GM12878 (cell line): ENCODE data around the gene SMARCAL1. TPM values are rescaled to one million over a fixed set of nuclear protein-coding genes. Genes with fewer than 3 reads are reported as not detected.

Experiments
- ATAC-seq: fragments of 200-7000 bp; cut with Tn5 transposase; 3 replicates; pipeline ENCODE4 v1.9.1; 2020; ENCODE audit warnings: mild to moderate bottlenecking, moderate library complexity
- BruUV-seq: library from RNA; stranded (reverse); fragments of 400-500 nt; replicated peaks from 2 replicates; lab custom pipeline; 2021; lab: Mats Ljungman, UMichigan
- CTCF ChIA-PET: fragments of 300-600 bp; sonication (Branson Sonifier 250); formaldehyde crosslinking; extraction: SDS; loops from one replicate; lab custom pipeline; 2021; ENCODE audit warnings: inconsistent platforms; lab: Yijun Ruan, JAX
- POLR2A ChIA-PET: fragments of 350-600 bp; formaldehyde crosslinking; extraction: SDS; loops from one replicate; lab custom pipeline; 2021; ENCODE audit warnings: inconsistent platforms; lab: Charles Lee
- RAD21 ChIA-PET: fragments of 300-600 bp; sonication (Branson Sonifier 250); formaldehyde crosslinking; loops from one replicate; lab custom pipeline; 2023; ENCODE audit warnings: antibody characterized with exemption; ENCODE audit not compliant: unreplicated experiment; lab: Charles Lee
- SMC1A ChIA-PET: fragments of 300-600 bp; sonication (Branson Sonifier 250); formaldehyde crosslinking; loops from one replicate; lab custom pipeline; 2023; ENCODE audit not compliant: unreplicated experiment, uncharacterized antibody; lab: Charles Lee
- DNase-seq: peaks from one replicate; pipeline ENCODE4 v3.0.0-alpha.2; 2011; ENCODE audit warnings: low read depth, low spot score
- FAIRE-seq: peaks from 3 replicates; lab custom pipeline; 2011; peaks lifted over from hg19 to GRCh38; lab: Jason Lieb, UNC
- H2AFZ ChIP-seq: 2 replicates; pipeline ENCODE4 v1.6.0; 2011; ENCODE audit warnings: low read depth, low read length, control low read depth; ENCODE audit not compliant: control insufficient read depth
- H3K27ac ChIP-seq: 2 replicates; pipeline ENCODE4 v1.5.1; 2011; ENCODE audit warnings: control low read depth; ENCODE audit not compliant: control insufficient read depth, insufficient read depth
- H3K27me3 ChIP-seq, 2 experiments: replicated peaks in 1 of 2; 2 replicates each; pipeline versions ENCODE4 v1.6.0 to v1.6.1; 2011; ENCODE audit warnings: low read length in 1 of 2; ENCODE audit not compliant: control insufficient read depth in 2 of 2, insufficient read depth in 2 of 2
- H3K36me3 ChIP-seq, 2 experiments: 2 replicates each; pipeline ENCODE4 v1.5.1; 2011; ENCODE audit warnings: low read length in 1 of 2; ENCODE audit not compliant: control insufficient read depth in 2 of 2, insufficient read depth in 2 of 2
- H3K4me1 ChIP-seq: 2 replicates; pipeline ENCODE4 v1.6.1; 2011; ENCODE audit warnings: mild to moderate bottlenecking, low read length, moderate library complexity, mixed read lengths; ENCODE audit not compliant: control insufficient read depth, insufficient read depth
- H3K4me2 ChIP-seq: 2 replicates; pipeline ENCODE4 v1.6.0; 2011; ENCODE audit warnings: control low read depth; ENCODE audit not compliant: control insufficient read depth, insufficient read depth
- H3K4me3 ChIP-seq: fragments of 200-600 bp; sonication (generic); 2 replicates; pipeline ENCODE4 v1.5.1; 2016
- H3K79me2 ChIP-seq: 2 replicates; pipeline ENCODE4 v1.6.0; 2011; ENCODE audit warnings: low read length; ENCODE audit not compliant: control insufficient read depth, insufficient read depth
- H3K9ac ChIP-seq: 2 replicates; pipeline ENCODE4 v1.8.0; 2011; ENCODE audit warnings: low read length, control low read depth, mixed read lengths; ENCODE audit not compliant: control insufficient read depth, insufficient read depth
- H3K9me3 ChIP-seq: replicated peaks from 3 replicates; pipeline ENCODE4 v1.5.1; 2011; ENCODE audit warnings: mild to moderate bottlenecking, low read length; ENCODE audit not compliant: control insufficient read depth, insufficient read depth
- H4K20me1 ChIP-seq: 2 replicates; pipeline ENCODE4 v1.6.0; 2011; ENCODE audit not compliant: control insufficient read depth, insufficient read depth
- BACH1 ChIP-seq: fragments of 450-650 bp; IDR thresholded peaks from 2 replicates; pipeline ENCODE4 v1.6.1; 2017; ENCODE audit warnings: mild to moderate bottlenecking, borderline replicate concordance
- BRCA1 ChIP-seq: IDR thresholded peaks from 2 replicates; pipeline ENCODE4 v1.6.1; 2011; ENCODE audit warnings: low read depth, low read length, improper control_type of control experiment
- EP300 ChIP-seq, 2 experiments: fragments of 150-350 bp in 1 of 2; IDR thresholded peaks; 2 replicates each; pipeline ENCODE4 v1.6.1; 2011 to 2012; ENCODE audit warnings: low read depth in 2 of 2, low read length in 2 of 2, borderline replicate concordance in 1 of 2, improper control_type of control experiment in 1 of 2, inconsistent platforms in 1 of 2; ENCODE audit not compliant: control insufficient read depth in 1 of 2
- IKZF2 ChIP-seq, 2 experiments: fragments of 450-650 bp; IDR thresholded peaks; 2 replicates each; pipeline ENCODE4 v1.6.1; 2017; ENCODE audit warnings: mild to moderate bottlenecking in 2 of 2, moderate library complexity in 2 of 2
- NR2C2 ChIP-seq: IDR thresholded peaks from 2 replicates; pipeline ENCODE4 v1.6.1; 2011; ENCODE audit warnings: borderline replicate concordance, low read depth; ENCODE audit not compliant: control insufficient read depth, insufficient read length
- NR2F1 ChIP-seq: fragments of 450-650 bp; conservative IDR thresholded peaks from 2 replicates; pipeline ENCODE4 v1.6.1; 2017; ENCODE audit warnings: mild to moderate bottlenecking
- PBX3 ChIP-seq: IDR thresholded peaks from 2 replicates; pipeline ENCODE4 v1.6.1; 2011; ENCODE audit warnings: mild to moderate bottlenecking, low read depth, low read length, moderate library complexity; ENCODE audit not compliant: insufficient replicate concordance
- PML ChIP-seq: IDR thresholded peaks from 2 replicates; pipeline ENCODE4 v1.6.1; 2012; ENCODE audit warnings: low read length, inconsistent platforms
- SIN3A ChIP-seq: IDR thresholded peaks from 2 replicates; pipeline ENCODE4 v1.6.1; 2012; ENCODE audit warnings: low read depth, low read length, improper control_type of control experiment
- SMARCA5 ChIP-seq: fragments of 450-650 bp; IDR thresholded peaks from 2 replicates; pipeline ENCODE4 v1.6.1; 2017; ENCODE audit warnings: mild to moderate bottlenecking
- SREBF2 ChIP-seq: IDR thresholded peaks from 2 replicates; pipeline ENCODE4 v1.6.1; 2012; ENCODE audit warnings: mild to moderate bottlenecking, low read length
- STAT1 ChIP-seq: fragments of 450-650 bp; conservative IDR thresholded peaks from 2 replicates; pipeline ENCODE4 v1.6.1; 2014; ENCODE audit warnings: antibody characterized with exemption, mild to moderate bottlenecking
- WGBS: methylation state at CpG from one replicate; pipeline ENCODE4 v1.1.6; 2016; ENCODE audit warnings: low lambda C conversion rate; ENCODE audit not compliant: insufficient replicate concordance, insufficient coverage; ENCODE audit errors: missing lambda C conversion rate; 5-methylcytosine and 5-hydroxymethylcytosine counted together
- in situ Hi-C: fragments of 300-500 bp; cut with MboI; formaldehyde crosslinking; loops from 9 replicates; pipeline ENCODE4 v1.14.3; 2018; ENCODE audit warnings: mixed read lengths
- intact Hi-C: fragments of 100-400 bp; cut with micrococcal nuclease; formaldehyde crosslinking; loops from one replicate; pipeline ENCODE4 v1.14.2; 2022; ENCODE audit not compliant: unreplicated experiment
- polyA plus RNA-seq, 11 experiments: library from polyadenylated mRNA; depleted of rRNA in 4 of 11; unstranded in 6 of 11; stranded (reverse) in 5 of 11; fragments of >200 nt; fragmentation: Nextera tagmentation in 4 of 11; fragmentation: Illumina TruSeq in 1 of 11; extraction: Ambion mirVana in 4 of 11; extraction: Trizol in 1 of 11; gene quantifications; 1 replicate in 1 of 11; 2 replicates in 10 of 11; pipeline versions ENCODE4 v1.2.1 to v1.2.3, GENCODE V29; 2011 to 2016; ENCODE audit warnings: inconsistent platforms in 2 of 11, missing spikeins in 2 of 11, low read depth in 1 of 11
- total RNA-seq, 4 experiments: library from RNA; depleted of rRNA in 3 of 4; stranded (reverse); fragments of >200 nt in 3 of 4; fragmentation: Illumina TruSeq in 1 of 4; extraction: Trizol in 1 of 4; gene quantifications; 2 replicates each; pipeline versions ENCODE4 v1.2.1 to v1.2.3, GENCODE V29; 2013 to 2021

The SMARCAL1 gene
- total and polyA plus RNA-seq, 10 of the 15 experiments (the other 5 are each of a cell fraction or from before 2014, with no cell fraction given): 10.8 to 32.9 (median 21.8) TPM

DNA sequence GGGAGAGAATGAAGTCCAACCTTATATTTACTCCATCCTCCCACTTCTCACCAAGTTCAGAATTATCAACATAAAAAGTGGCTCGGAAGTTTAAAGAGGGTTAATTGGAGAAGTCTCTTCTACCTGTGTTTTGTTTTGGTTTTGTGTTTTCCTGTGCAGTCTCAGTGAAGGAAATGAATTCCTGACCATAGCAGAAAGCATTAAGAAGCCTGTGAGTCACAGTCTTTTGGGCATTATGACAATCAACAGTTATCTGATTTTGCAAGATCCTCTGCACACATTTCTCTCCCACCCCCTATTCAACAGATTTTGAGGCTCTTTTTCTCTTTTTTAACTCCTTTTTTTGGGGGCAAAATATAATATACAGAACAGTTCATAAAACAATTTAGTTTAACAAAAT is 77.8 kb downstream of the SMARCAL1 start:
- intact Hi-C loops: loop anchor here (10.0 kb wide), 1 partner anchor 455 kb away; no protein-coding TSS in a partner anchor
- Histone ChIP-seq H3K4me3 (no peak overlapping the region), H4K20me1 (no peaks in the 10 kb centered on the region), H3K9ac (no peak overlapping the region), H3K79me2 (no peaks in the 10 kb centered on the region), H3K27me3 (no peaks in the 10 kb centered on the region), H3K9me3 (no peaks in the 10 kb centered on the region), H3K27ac (no peak overlapping the region)
- DNase-seq: no peak
- 100% methylated on average over 1 of the region's 1 CpG for WGBS
- ATAC-seq: no peak
- ChIA-PET SMC1A (no interaction called here), CTCF (interaction anchor here (1.1 to 1.2 kb wide), 2 partner anchors 66 to 177 kb away, joined by 3 read pairs; no protein-coding TSS in a partner anchor), RAD21 (no interaction called here)
- TF ChIP-seq SIN3A: no peak
- TF ChIP-seq NR2F1: no peak
- no peak for TF ChIP-seq IKZF2 (IDR thresholded peaks at IDR 0.05)
- TF ChIP-seq PML: no peak
- no peak for TF ChIP-seq NR2C2
- TF ChIP-seq SREBF2: no peak
- TF ChIP-seq SMARCA5: no peak
- TF ChIP-seq BACH1: no peak
- no peak for TF ChIP-seq BRCA1
- TF ChIP-seq STAT1: no peak
- no peak for TF ChIP-seq PBX3
- no peak for TF ChIP-seq EP300 (IDR thresholded peaks at IDR 0.05; ENCODE audit: borderline replicate concordance in 1 of 2, control insufficient read depth in 1 of 2, low read depth in 2 of 2, low read length in 2 of 2)
- TF ChIP-seq, all 136 proteins: peak for 0
- H3K4me2 ChIP-seq: no peak overlapping the region
- FAIRE-seq: no peak
- no peaks in the 10 kb centered on the region for H3K36me3 ChIP-seq
- in situ Hi-C loops: no loop called here
- POLR2A ChIA-PET: no interaction called here
- no TSS peak for BruUV-seq
- H3K4me1 ChIP-seq: peaks cover 19% of the 10 kb centered on the region
- H2AFZ ChIP-seq: no peak overlapping the region
